Osteoblast (primary cell): Measurements from ENCODE around the gene DCC. TPM values are rescaled to one million over a fixed set of nuclear protein-coding genes. Genes with fewer than 3 reads are reported as not detected.

Experiments
- DNase-seq: peaks from one replicate; pipeline ENCODE4 v3.0.0; 2011; ENCODE audit warnings: low spot score, mixed read lengths; ENCODE audit not compliant: insufficient read length; ENCODE audit errors: missing footprints
- H2AFZ ChIP-seq: 2 replicates; pipeline ENCODE4 v1.6.0; 2011; ENCODE audit warnings: mild to moderate bottlenecking, low read length
- H3K27ac ChIP-seq: 2 replicates; pipeline ENCODE4 v1.5.1; 2011; ENCODE audit warnings: mild to moderate bottlenecking, low read depth, low read length, moderate library complexity
- H3K27me3 ChIP-seq: 2 replicates; pipeline ENCODE4 v1.6.0; 2012; ENCODE audit warnings: mild to moderate bottlenecking, control low read depth, inconsistent platforms, low read length, moderate library complexity; ENCODE audit not compliant: insufficient read depth
- H3K36me3 ChIP-seq: 2 replicates; pipeline ENCODE4 v1.5.1; 2011; ENCODE audit warnings: mild to moderate bottlenecking, low read length, control low read depth, moderate library complexity; ENCODE audit not compliant: insufficient read depth
- H3K4me1 ChIP-seq: 2 replicates; pipeline ENCODE4 v1.5.1; 2011; ENCODE audit warnings: mild to moderate bottlenecking, low read length, control low read depth, moderate library complexity; ENCODE audit not compliant: insufficient read depth
- H3K4me2 ChIP-seq: 2 replicates; pipeline ENCODE4 v1.6.0; 2011; ENCODE audit warnings: mild to moderate bottlenecking, low read length; ENCODE audit not compliant: insufficient read depth
- H3K4me3 ChIP-seq: fragments of 200-600 bp; sonication (generic); 3 replicates; pipeline ENCODE4 v1.5.1; 2012; ENCODE audit warnings: mild to moderate bottlenecking, low read length, inconsistent platforms; ENCODE audit not compliant: insufficient read depth
- H3K79me2 ChIP-seq: 2 replicates; pipeline ENCODE4 v1.6.0; 2012; ENCODE audit warnings: mild to moderate bottlenecking, low read length, control low read depth, inconsistent platforms; ENCODE audit not compliant: insufficient read depth
- H3K9me3 ChIP-seq: 2 replicates; pipeline ENCODE4 v1.5.1; 2011; ENCODE audit warnings: low read depth, low read length, control low read depth
- H4K20me1 ChIP-seq: 2 replicates; pipeline ENCODE4 v1.6.0; 2012; ENCODE audit warnings: mild to moderate bottlenecking, low read length, control low read depth; ENCODE audit not compliant: insufficient read depth
- total RNA-seq: library from RNA; depleted of rRNA; stranded (reverse); fragments of >200 nt; gene quantifications from 2 replicates; pipeline ENCODE4 v1.2.3, GENCODE V29; 2012
- TF ChIP-seq, protein P1 (sequence below): IDR thresholded peaks from 2 replicates; pipeline ENCODE4 v1.5.1; 2011; ENCODE audit warnings: mild to moderate bottlenecking, low read depth, low read length, moderate library complexity; ENCODE audit errors: extremely low read depth

DCC gene
- total RNA-seq, 1 donor: not detected

DNA sequence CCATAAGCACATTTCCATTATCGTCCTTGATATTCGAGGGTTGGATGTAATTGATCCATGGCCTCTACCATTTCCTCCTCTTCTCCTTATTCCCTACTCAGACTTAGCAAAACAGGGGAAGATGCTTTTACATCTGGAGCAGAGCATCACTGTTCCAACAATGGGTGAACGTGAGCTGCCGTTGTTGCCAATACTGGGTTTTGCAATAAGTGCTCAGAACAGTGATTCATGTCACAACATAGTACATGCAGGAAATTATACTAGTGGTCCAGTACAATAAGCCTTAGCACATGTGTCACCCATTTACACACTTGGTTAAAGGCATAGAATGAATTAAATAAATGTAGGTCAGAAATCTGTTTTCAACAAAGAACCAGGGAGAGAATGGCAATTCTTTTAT lies 112.4 kb downstream of the DCC start:
- Histone ChIP-seq H3K4me3 (no peak overlapping the region), H4K20me1 (no peaks in the 10 kb centered on the region), H2AFZ (no peak overlapping the region), H3K27ac (no peak overlapping the region), H3K79me2 (no peaks in the 10 kb centered on the region), H3K36me3 (no peaks in the 10 kb centered on the region), H3K27me3 (no peaks in the 10 kb centered on the region), H3K4me2 (no peak overlapping the region), H3K4me1 (no peaks in the 10 kb centered on the region), H3K9me3 (peaks cover 7% of the 10 kb centered on the region)
- TF ChIP-seq, protein P1, sequence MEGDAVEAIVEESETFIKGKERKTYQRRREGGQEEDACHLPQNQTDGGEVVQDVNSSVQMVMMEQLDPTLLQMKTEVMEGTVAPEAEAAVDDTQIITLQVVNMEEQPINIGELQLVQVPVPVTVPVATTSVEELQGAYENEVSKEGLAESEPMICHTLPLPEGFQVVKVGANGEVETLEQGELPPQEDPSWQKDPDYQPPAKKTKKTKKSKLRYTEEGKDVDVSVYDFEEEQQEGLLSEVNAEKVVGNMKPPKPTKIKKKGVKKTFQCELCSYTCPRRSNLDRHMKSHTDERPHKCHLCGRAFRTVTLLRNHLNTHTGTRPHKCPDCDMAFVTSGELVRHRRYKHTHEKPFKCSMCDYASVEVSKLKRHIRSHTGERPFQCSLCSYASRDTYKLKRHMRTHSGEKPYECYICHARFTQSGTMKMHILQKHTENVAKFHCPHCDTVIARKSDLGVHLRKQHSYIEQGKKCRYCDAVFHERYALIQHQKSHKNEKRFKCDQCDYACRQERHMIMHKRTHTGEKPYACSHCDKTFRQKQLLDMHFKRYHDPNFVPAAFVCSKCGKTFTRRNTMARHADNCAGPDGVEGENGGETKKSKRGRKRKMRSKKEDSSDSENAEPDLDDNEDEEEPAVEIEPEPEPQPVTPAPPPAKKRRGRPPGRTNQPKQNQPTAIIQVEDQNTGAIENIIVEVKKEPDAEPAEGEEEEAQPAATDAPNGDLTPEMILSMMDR: no peak
- DNase-seq: no peak

DNA sequence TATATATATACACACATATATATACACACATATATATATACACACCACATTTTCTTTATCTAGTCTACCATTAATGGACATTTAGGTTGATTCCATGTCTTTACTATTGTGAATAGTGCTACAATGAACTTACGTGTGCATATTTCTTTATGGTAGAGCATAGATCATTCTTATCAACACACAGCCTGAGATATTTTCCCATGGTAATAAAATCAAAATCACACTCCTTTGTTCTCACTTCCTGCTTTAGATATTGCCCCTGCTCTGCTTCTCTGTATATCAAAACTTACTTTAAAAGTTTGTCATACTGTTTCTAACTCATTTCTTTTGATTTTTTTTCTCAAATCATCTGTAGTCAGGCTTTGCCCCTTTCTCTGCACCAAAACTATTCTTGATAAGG lies 119.9 kb downstream of the DCC start:
- H3K9me3 ChIP-seq: peaks cover 7% of the 10 kb centered on the region
- no peak overlapping the region for H3K27ac ChIP-seq
- no peak overlapping the region for H3K4me3 ChIP-seq
- TF ChIP-seq, protein P1: no peak
- H3K4me2 ChIP-seq: no peak overlapping the region
- no peaks in the 10 kb centered on the region for H3K79me2 ChIP-seq
- no peaks in the 10 kb centered on the region for H3K4me1 ChIP-seq
- no peaks in the 10 kb centered on the region for H3K36me3 ChIP-seq
- DNase-seq: no peak
- no peak overlapping the region for H2AFZ ChIP-seq
- no peaks in the 10 kb centered on the region for H3K27me3 ChIP-seq
- H4K20me1 ChIP-seq: no peaks in the 10 kb centered on the region

DNA sequence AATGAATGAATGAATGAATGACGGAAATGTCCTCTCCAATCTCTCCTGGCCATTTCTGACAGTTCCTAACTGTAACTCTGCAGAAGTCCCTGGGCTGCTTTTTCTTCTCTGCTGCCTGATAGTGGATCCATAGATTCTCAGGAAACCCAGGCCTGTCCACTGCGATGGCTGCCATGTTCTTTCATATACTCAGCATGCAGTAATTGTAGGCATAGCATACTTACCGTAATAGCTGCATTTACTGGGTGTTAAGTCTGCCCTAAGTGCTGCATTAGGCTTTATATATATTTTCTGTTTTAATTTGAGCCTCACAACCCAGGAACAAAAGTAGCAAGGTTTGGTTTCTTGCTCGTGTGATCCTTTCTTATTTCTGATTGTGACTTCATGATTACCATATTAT lies 122.9 kb downstream of the DCC start:
- TF ChIP-seq, protein P1: no peak
- DNase-seq: no peak
- H3K79me2 ChIP-seq: no peaks in the 10 kb centered on the region

DNA sequence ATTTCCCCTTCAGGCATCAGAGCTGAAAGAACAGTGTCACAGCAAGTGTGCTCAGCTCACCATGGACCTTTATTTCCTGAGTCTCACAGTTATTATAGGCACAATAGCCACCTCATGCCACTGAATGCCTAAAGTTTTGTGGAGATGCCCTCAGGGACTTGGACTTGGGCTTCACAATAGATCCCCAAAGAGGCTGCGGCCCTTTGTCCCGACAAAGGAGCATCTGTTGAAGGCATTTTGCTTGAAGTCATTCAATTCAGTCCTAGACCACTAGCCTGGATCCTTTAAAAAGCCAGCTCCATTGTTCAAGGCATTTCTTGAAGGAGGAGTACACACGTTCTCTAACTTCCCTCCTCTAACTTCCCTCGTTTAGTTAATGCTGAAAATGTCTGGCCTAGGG lies 125.4 kb downstream of the DCC start:
- no peak overlapping the region for H2AFZ ChIP-seq
- no peaks in the 10 kb centered on the region for H4K20me1 ChIP-seq
- H3K4me2 ChIP-seq: no peak overlapping the region
- no peak overlapping the region for H3K4me3 ChIP-seq
- H3K27me3 ChIP-seq: no peaks in the 10 kb centered on the region
- no peaks in the 10 kb centered on the region for H3K79me2 ChIP-seq
- no peaks in the 10 kb centered on the region for H3K36me3 ChIP-seq
- TF ChIP-seq, protein P1: no peak
- H3K27ac ChIP-seq: no peak overlapping the region
- peaks cover 7% of the 10 kb centered on the region for H3K9me3 ChIP-seq
- no peak for DNase-seq
- H3K4me1 ChIP-seq: no peaks in the 10 kb centered on the region

More for the DNA sequence above, 122.9 kb downstream of the DCC start:
- no peaks in the 10 kb centered on the region for H3K27me3 ChIP-seq
- no peaks in the 10 kb centered on the region for H3K4me1 ChIP-seq
- H3K4me2 ChIP-seq: no peak overlapping the region
- H3K9me3 ChIP-seq: peaks cover 7% of the 10 kb centered on the region
- H3K36me3 ChIP-seq: no peaks in the 10 kb centered on the region
- no peaks in the 10 kb centered on the region for H4K20me1 ChIP-seq
- no peak overlapping the region for H3K4me3 ChIP-seq
- no peak overlapping the region for H3K27ac ChIP-seq
- no peak overlapping the region for H2AFZ ChIP-seq
